ENCODE measurements around the gene IKBKG. TPM values are rescaled to one million over a fixed set of nuclear protein-coding genes. Genes with fewer than 3 reads are reported as not detected.

The IKBKG gene
- total and polyA plus RNA-seq, 2 of the 13 experiments (the other 11 are each of a cell fraction or from before 2014, with no cell fraction given), result 30.6 to 44.3 TPM

- POLR2A ChIA-PET, result no interaction called here
- no peak for FAIRE-seq
Measured at GRCh38 chrX:154507673-154508383, 39.6 kb upstream of the IKBKG start.

More at GRCh38 chrX:154507673-154508383, 39.6 kb upstream of the IKBKG start:
- no peak overlapping the region for H3K27ac ChIP-seq (ENCODE audit: extremely low read length, insufficient read depth, low read length)
- DNase-seq (ENCODE audit: low spot score) (no peak), ATAC-seq (no peak)
- no TSS peak for BruUV-seq (replicated peaks)
- no peaks in the 10 kb centered on the region for H3K27me3 ChIP-seq (ENCODE audit: control insufficient read depth in 1 of 2, insufficient read depth in 2 of 2, low read length in 2 of 2)
- H2AFZ ChIP-seq (ENCODE audit: low read length), result no peak overlapping the region
- 0 out of 2 replicates have a peak, but pooled peaks cover 2% of the 10 kb centered on the region for H3K4me1 ChIP-seq (ENCODE audit: insufficient read depth, low read length)
- H3K36me3 ChIP-seq (replicated peaks in 1 of 2; ENCODE audit: control insufficient read depth in 1 of 2, insufficient read depth in 2 of 2, low read length in 2 of 2), result no peaks in the 10 kb centered on the region
- H3K4me2 ChIP-seq (ENCODE audit: low read depth, low read length), result no peak overlapping the region
- 85% methylated on average over 4 of the region's 24 CpGs for WGBS (ENCODE audit: low lambda C conversion rate)
- no peak for TF ChIP-seq RXRA (CRISPR knock-in tag; IDR thresholded peaks at IDR 0.05)
- TF ChIP-seq MIXL1 (CRISPR knock-in tag; IDR thresholded peaks at IDR 0.05), result no peak
- TF ChIP-seq MZF1 (CRISPR knock-in tag; IDR thresholded peaks at IDR 0.05; ENCODE audit: borderline replicate concordance), result no peak
- no peak for TF ChIP-seq ZNF639 (CRISPR knock-in tag; conservative IDR thresholded peaks at IDR 0.05)
- no peak for TF ChIP-seq TCF12 (IDR thresholded peaks at IDR 0.05)
- no peak for TF ChIP-seq TCF12 (CRISPR knock-in tag; IDR thresholded peaks at IDR 0.05)
- no peak for TF ChIP-seq ISX (CRISPR knock-in tag; conservative IDR thresholded peaks at IDR 0.05)
- no peak for TF ChIP-seq RARA (CRISPR knock-in tag; IDR thresholded peaks at IDR 0.05)
- no peak for TF ChIP-seq CSRNP1 (CRISPR knock-in tag; IDR thresholded peaks at IDR 0.05)
- TF ChIP-seq AKNA (CRISPR knock-in tag; IDR thresholded peaks at IDR 0.05; ENCODE audit: borderline replicate concordance), result no peak
- no peak for TF ChIP-seq ZNF333 (CRISPR knock-in tag; IDR thresholded peaks at IDR 0.05; ENCODE audit: borderline replicate concordance)
- no peak for TF ChIP-seq ZBTB1 (CRISPR knock-in tag; IDR thresholded peaks at IDR 0.05; ENCODE audit: borderline replicate concordance)
- TF ChIP-seq ATAD3A (CRISPR knock-in tag; IDR thresholded peaks at IDR 0.05), result no peak
- no peak for TF ChIP-seq ZNF780A (CRISPR knock-in tag; IDR thresholded peaks at IDR 0.05)
- TF ChIP-seq GMEB1 (CRISPR knock-in tag; IDR thresholded peaks at IDR 0.05; ENCODE audit: borderline replicate concordance), result no peak
- TF ChIP-seq HHEX (CRISPR knock-in tag; IDR thresholded peaks at IDR 0.05), result no peak
- CTCF ChIA-PET (ENCODE audit: low intra/inter-chr PET ratio, low total read pairs), result no interaction called here
- no peaks in the 10 kb centered on the region for H3K9me3 ChIP-seq (ENCODE audit: low read length)
- H4K20me1 ChIP-seq (ENCODE audit: insufficient read depth, low read length), result no peaks in the 10 kb centered on the region
- intact Hi-C loops (cut with micrococcal nuclease; ENCODE audit: unreplicated experiment), result no loop called here
- in situ Hi-C loops (cut with HindIII; ENCODE audit: extremely low pct_ligation_motif_present, low pct_unique_long_range_greater_than_20kb), result no loop called here
- H3K79me2 ChIP-seq (ENCODE audit: insufficient read depth, low read length), result no peaks in the 10 kb centered on the region
- no peak overlapping the region for H3K4me3 ChIP-seq (replicated peaks in 1 of 3; ENCODE audit: insufficient read depth in 1 of 3, low read depth in 2 of 3, low read length in 3 of 3)
- H3K9ac ChIP-seq (ENCODE audit: insufficient read depth, low read depth, low read length), result no peak overlapping the region
